HCT116 (cell line): ENCODE measurements around the gene TMEM258. TPM values are rescaled to one million over a fixed set of nuclear protein-coding genes. Genes with fewer than 3 reads are reported as not detected.

Source experiments
- ATAC-seq: fragments of 200-7000 bp; cut with Tn5 transposase; 2 replicates; pipeline ENCODE4 v1.9.1; 2020; ENCODE audit warnings: mild to moderate bottlenecking, moderate library complexity
- BruUV-seq: library from RNA; stranded (reverse); fragments of 400-500 nt; replicated peaks from 2 replicates; lab custom pipeline; 2021; lab: Mats Ljungman, UMichigan
- CTCF ChIA-PET: fragments of 300-600 bp; sonication (Branson Sonifier 250); formaldehyde crosslinking; loops from one replicate; lab custom pipeline; 2021; ENCODE audit warnings: antibody characterized with exemption; lab: Charles Lee
- POLR2A ChIA-PET: fragments of 300-600, 350-600 bp; sonication (Branson Sonifier 250); formaldehyde crosslinking; loops from one replicate; lab custom pipeline; 2021; ENCODE audit warnings: antibody characterized with exemption; lab: Charles Lee
- RAD21 ChIA-PET, 2 experiments: fragments of 300-600 bp; sonication (Branson Sonifier 250); formaldehyde crosslinking; loops; one replicate each; lab custom pipeline; 2023; ENCODE audit warnings: low total read pairs in 2 of 2; ENCODE audit not compliant: uncharacterized antibody in 2 of 2, unreplicated experiment in 2 of 2, low non-redundant PET in 1 of 2; lab: Charles Lee
- DNase-seq: peaks from one replicate; pipeline ENCODE4 v3.0.0-alpha.2; 2010; ENCODE audit warnings: low read depth, low spot score
- H2AFZ ChIP-seq: fragments of 200-600 bp; shearing (Covaris generic), sonication (generic); 2 replicates; pipeline ENCODE4 v1.6.1; 2017; ENCODE audit warnings: low read depth, mixed run types, mixed read lengths, antibody characterized with exemption, low read length; ENCODE audit not compliant: poor library complexity, severe bottlenecking
- H3K27ac ChIP-seq: 2 replicates; pipeline ENCODE4 v1.5.1; 2012; ENCODE audit warnings: low read depth, low read length
- H3K27me3 ChIP-seq: fragments of 200-600 bp; sonication (generic); 2 replicates; pipeline ENCODE4 v1.6.1; 2016; ENCODE audit warnings: mixed run types, low read length, mixed read lengths; ENCODE audit not compliant: insufficient read depth
- H3K36me3 ChIP-seq, 2 experiments: fragments of 200-500 bp in 1 of 2; fragments of 200-600 bp in 1 of 2; sonication (Bioruptor generic) in 1 of 2; sonication (generic) in 1 of 2; 2 replicates each; pipeline versions ENCODE4 v1.5.1 to v1.6.1; 2014 to 2016; ENCODE audit warnings: low read length in 2 of 2, inconsistent platforms in 1 of 2, mixed read lengths in 1 of 2, mixed run types in 1 of 2; ENCODE audit not compliant: insufficient read depth in 2 of 2, control insufficient read depth in 1 of 2
- H3K4me1 ChIP-seq, 2 experiments: fragments of 200-600 bp in 1 of 2; sonication (generic) in 1 of 2; 2 replicates each; pipeline versions ENCODE4 v1.5.1 to v1.6.1; 2012 to 2017; ENCODE audit warnings: low read length in 2 of 2, inconsistent platforms in 1 of 2, mild to moderate bottlenecking in 1 of 2, mixed read lengths in 1 of 2, mixed run types in 1 of 2, moderate library complexity in 1 of 2; ENCODE audit not compliant: insufficient read depth in 2 of 2, control insufficient read depth in 1 of 2
- H3K4me2 ChIP-seq: fragments of 200-600 bp; sonication (generic); 2 replicates; pipeline ENCODE4 v1.6.1; 2017; ENCODE audit warnings: mixed run types, low read length, mixed read lengths
- H3K4me3 ChIP-seq, 2 experiments: fragments of 200-600 bp in 1 of 2; sonication (generic) in 1 of 2; replicated peaks in 1 of 2; 2 replicates each; pipeline ENCODE4 v1.5.1; 2011 to 2016; ENCODE audit warnings: low read length in 2 of 2, control low read depth in 1 of 2, low read depth in 1 of 2, mild to moderate bottlenecking in 1 of 2, mixed read lengths in 1 of 2, mixed run types in 1 of 2
- H3K79me2 ChIP-seq: fragments of 200-600 bp; sonication (generic); 2 replicates; pipeline ENCODE4 v1.6.1; 2017; ENCODE audit warnings: mild to moderate bottlenecking, mixed run types, low read length, moderate library complexity, mixed read lengths; ENCODE audit not compliant: insufficient read depth
- H3K9ac ChIP-seq: fragments of 200-600 bp; sonication (generic); 2 replicates; pipeline ENCODE4 v1.6.1; 2016; ENCODE audit warnings: low read length, mixed read lengths
- H3K9me2 ChIP-seq: fragments of 200-600 bp; sonication (generic), shearing (Covaris generic); 2 replicates; pipeline ENCODE4 v1.6.1; 2017; ENCODE audit warnings: mixed run types, mild to moderate bottlenecking, moderate library complexity; ENCODE audit not compliant: insufficient read depth
- H3K9me3 ChIP-seq, 2 experiments: fragments of 200-500 bp in 1 of 2; fragments of 200-600 bp in 1 of 2; sonication (Bioruptor generic) in 1 of 2; sonication (generic) in 1 of 2; 2 replicates each; pipeline ENCODE4 v1.6.1; 2014 to 2017; ENCODE audit warnings: low read length in 2 of 2, mixed read lengths in 2 of 2, inconsistent platforms in 1 of 2, low read depth in 1 of 2, mild to moderate bottlenecking in 1 of 2, mixed run types in 1 of 2, moderate library complexity in 1 of 2; ENCODE audit not compliant: control insufficient read depth in 1 of 2, insufficient read depth in 1 of 2
- H4K20me1 ChIP-seq: fragments of 200-600 bp; sonication (generic), shearing (Covaris generic); 2 replicates; pipeline ENCODE4 v1.6.1; 2017; ENCODE audit warnings: mixed run types, mild to moderate bottlenecking, moderate library complexity; ENCODE audit not compliant: insufficient read depth
- CBX3 ChIP-seq: IDR thresholded peaks from 2 replicates; pipeline ENCODE4 v1.6.1; 2012; ENCODE audit warnings: low read depth
- EZH2phosphoT487 ChIP-seq: fragments of 200-600 bp; IDR thresholded peaks from 2 replicates; pipeline ENCODE4 v1.6.1; 2018; ENCODE audit warnings: antibody characterized with exemption, borderline replicate concordance
- FOSL1 ChIP-seq: IDR thresholded peaks from 2 replicates; pipeline ENCODE4 v1.6.1; 2012; ENCODE audit warnings: low read depth
- JUND ChIP-seq: IDR thresholded peaks from 2 replicates; pipeline ENCODE4 v1.6.1; 2012
- SIN3A ChIP-seq: IDR thresholded peaks from 2 replicates; pipeline ENCODE4 v1.6.1; 2012; ENCODE audit warnings: low read depth
- SRF ChIP-seq: IDR thresholded peaks from 2 replicates; pipeline ENCODE4 v1.6.1; 2012; ENCODE audit warnings: low read depth
- YY1 ChIP-seq: IDR thresholded peaks from 2 replicates; pipeline ENCODE4 v1.6.1; 2011; ENCODE audit warnings: low read length, low read depth, moderate library complexity, mild to moderate bottlenecking; ENCODE audit not compliant: insufficient replicate concordance; ENCODE audit errors: extremely low read depth
- intact Hi-C: fragments of 100-400 bp; cut with micrococcal nuclease; formaldehyde crosslinking; loops from 2 replicates; pipeline ENCODE4 v1.10.0; 2022
- total RNA-seq: library from RNA; stranded (reverse); gene quantifications from one replicate; pipeline ENCODE4 v1.2.1, GENCODE V29; 2021; ENCODE audit not compliant: unreplicated experiment
- TF ChIP-seq, protein P1 (sequence below): IDR thresholded peaks from 2 replicates; pipeline ENCODE4 v1.6.1; 2012; ENCODE audit warnings: low read depth
- TF ChIP-seq, protein P2 (sequence below), 3 experiments: fragments of 200-600 bp in 1 of 3; sonication (generic) in 1 of 3; IDR thresholded peaks in 2 of 3; conservative IDR thresholded peaks in 1 of 3; 2 replicates each; pipeline ENCODE4 v1.5.1; 2012 to 2017; ENCODE audit warnings: low read depth in 2 of 3, low read length in 2 of 3, antibody characterized with exemption in 1 of 3, borderline replicate concordance in 1 of 3, control low read depth in 1 of 3, mild to moderate bottlenecking in 1 of 3, mixed read lengths in 1 of 3, mixed run types in 1 of 3, moderate library complexity in 1 of 3; ENCODE audit not compliant: insufficient read depth in 1 of 3

TMEM258 gene
- total RNA-seq, 1 experiment from 2014 or later = 160 TPM

DNA sequence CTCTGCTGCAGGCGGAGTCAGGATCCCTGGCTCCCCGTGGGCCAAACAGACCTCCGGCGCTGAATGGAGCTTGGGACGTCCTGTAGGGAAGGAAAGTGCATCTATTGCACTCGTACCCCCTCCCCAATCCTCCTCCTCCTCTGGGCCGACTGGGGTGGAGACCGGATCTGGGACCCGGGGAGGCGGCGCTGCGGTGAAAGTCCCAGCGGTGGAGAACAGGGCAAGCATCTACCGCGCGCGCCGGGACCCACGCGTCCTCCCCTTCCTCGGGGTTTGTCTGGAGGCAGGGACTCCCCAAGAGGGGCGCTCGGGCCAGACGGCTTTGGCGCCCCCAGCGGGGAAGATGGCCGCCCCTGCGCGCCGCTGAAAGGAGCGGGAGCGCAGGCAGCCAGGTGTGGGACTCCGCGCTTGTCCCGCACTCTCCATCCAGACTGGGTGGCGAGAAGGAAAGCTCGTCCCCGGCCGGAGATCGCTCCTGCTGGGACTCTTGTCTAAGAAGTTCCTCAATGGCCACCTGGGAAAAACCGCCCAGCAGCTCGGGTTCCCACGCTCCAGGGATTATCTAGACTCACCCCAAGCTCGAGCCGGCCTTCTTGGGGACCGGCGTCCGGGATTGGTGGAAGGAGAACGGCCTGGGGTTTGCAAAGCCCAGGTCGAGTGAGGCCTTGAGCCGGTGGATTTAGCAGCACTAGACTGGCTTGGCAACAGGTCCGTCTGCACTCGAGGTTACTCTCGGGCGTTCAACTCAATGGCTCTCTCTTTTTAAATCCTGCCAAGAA lies 36.4 kb upstream of the TMEM258 start:
- ChIA-PET CTCF (no interaction called here), POLR2A (no interaction called here), RAD21 (no interaction called here)
- TF ChIP-seq FOSL1 (no peak), YY1 (no peak), CBX3 (no peak), EZH2phosphoT487 (no peak), JUND (no peak), SIN3A (no peak), SRF (no peak)
- TF ChIP-seq, protein P1, sequence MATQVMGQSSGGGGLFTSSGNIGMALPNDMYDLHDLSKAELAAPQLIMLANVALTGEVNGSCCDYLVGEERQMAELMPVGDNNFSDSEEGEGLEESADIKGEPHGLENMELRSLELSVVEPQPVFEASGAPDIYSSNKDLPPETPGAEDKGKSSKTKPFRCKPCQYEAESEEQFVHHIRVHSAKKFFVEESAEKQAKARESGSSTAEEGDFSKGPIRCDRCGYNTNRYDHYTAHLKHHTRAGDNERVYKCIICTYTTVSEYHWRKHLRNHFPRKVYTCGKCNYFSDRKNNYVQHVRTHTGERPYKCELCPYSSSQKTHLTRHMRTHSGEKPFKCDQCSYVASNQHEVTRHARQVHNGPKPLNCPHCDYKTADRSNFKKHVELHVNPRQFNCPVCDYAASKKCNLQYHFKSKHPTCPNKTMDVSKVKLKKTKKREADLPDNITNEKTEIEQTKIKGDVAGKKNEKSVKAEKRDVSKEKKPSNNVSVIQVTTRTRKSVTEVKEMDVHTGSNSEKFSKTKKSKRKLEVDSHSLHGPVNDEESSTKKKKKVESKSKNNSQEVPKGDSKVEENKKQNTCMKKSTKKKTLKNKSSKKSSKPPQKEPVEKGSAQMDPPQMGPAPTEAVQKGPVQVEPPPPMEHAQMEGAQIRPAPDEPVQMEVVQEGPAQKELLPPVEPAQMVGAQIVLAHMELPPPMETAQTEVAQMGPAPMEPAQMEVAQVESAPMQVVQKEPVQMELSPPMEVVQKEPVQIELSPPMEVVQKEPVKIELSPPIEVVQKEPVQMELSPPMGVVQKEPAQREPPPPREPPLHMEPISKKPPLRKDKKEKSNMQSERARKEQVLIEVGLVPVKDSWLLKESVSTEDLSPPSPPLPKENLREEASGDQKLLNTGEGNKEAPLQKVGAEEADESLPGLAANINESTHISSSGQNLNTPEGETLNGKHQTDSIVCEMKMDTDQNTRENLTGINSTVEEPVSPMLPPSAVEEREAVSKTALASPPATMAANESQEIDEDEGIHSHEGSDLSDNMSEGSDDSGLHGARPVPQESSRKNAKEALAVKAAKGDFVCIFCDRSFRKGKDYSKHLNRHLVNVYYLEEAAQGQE = no peak
- TF ChIP-seq, protein P2, sequence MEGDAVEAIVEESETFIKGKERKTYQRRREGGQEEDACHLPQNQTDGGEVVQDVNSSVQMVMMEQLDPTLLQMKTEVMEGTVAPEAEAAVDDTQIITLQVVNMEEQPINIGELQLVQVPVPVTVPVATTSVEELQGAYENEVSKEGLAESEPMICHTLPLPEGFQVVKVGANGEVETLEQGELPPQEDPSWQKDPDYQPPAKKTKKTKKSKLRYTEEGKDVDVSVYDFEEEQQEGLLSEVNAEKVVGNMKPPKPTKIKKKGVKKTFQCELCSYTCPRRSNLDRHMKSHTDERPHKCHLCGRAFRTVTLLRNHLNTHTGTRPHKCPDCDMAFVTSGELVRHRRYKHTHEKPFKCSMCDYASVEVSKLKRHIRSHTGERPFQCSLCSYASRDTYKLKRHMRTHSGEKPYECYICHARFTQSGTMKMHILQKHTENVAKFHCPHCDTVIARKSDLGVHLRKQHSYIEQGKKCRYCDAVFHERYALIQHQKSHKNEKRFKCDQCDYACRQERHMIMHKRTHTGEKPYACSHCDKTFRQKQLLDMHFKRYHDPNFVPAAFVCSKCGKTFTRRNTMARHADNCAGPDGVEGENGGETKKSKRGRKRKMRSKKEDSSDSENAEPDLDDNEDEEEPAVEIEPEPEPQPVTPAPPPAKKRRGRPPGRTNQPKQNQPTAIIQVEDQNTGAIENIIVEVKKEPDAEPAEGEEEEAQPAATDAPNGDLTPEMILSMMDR (IDR thresholded peaks at IDR 0.05 in 2 of 3, conservative IDR thresholded peaks at IDR 0.05 in 1 of 3; ENCODE audit: borderline replicate concordance in 1 of 3, insufficient read depth in 1 of 3, low read depth in 2 of 3, low read length in 2 of 3) = no peak
- Histone ChIP-seq H3K4me1 (no peaks in the 10 kb centered on the region), H3K9me3 (no peaks in the 10 kb centered on the region), H3K27me3 (no peaks in the 10 kb centered on the region), H3K9ac (no peak overlapping the region), H3K36me3 (no peaks in the 10 kb centered on the region), H3K27ac (no peak overlapping the region), H4K20me1 (no peaks in the 10 kb centered on the region), H3K79me2 (no peaks in the 10 kb centered on the region), H3K9me2 (no peaks in the 10 kb centered on the region), H3K4me2 (no peak overlapping the region), H2AFZ (no peak overlapping the region), H3K4me3 (no peak overlapping the region)
- ATAC-seq = no peak
- no peak for DNase-seq
- BruUV-seq = no TSS peak
- intact Hi-C loops = no loop called here
